Prostate gland (tissue), 2 donors: Measurements from ENCODE around the gene SLC35F5.

ENCODE experiments used
- CTCF ChIP-seq, 4 experiments: fragments of 200-600 bp in 2 of 4; fragments of 450-650 bp in 2 of 4; sonication (generic) in 2 of 4; IDR thresholded peaks; 1 replicate in 3 of 4; 2 replicates in 1 of 4; pipeline ENCODE4 v1.5.1; 2016 to 2019; ENCODE audit warnings: antibody characterized with exemption in 4 of 4, mild to moderate bottlenecking in 2 of 4, moderate library complexity in 2 of 4
- POLR2A ChIP-seq: fragments of 450-650 bp; IDR thresholded peaks from one replicate; pipeline ENCODE4 v1.6.1; 2016; ENCODE audit warnings: antibody characterized with exemption, mild to moderate bottlenecking
- POLR2AphosphoS5 ChIP-seq: sonication (generic); formaldehyde crosslinking; IDR thresholded peaks from one replicate; pipeline ENCODE4 v1.6.1; 2017; ENCODE audit warnings: antibody characterized with exemption

- TF ChIP-seq CTCF (IDR thresholded peaks at IDR 0.05) (no peak), POLR2A (no peak), POLR2AphosphoS5 (no peak)
Observed at GRCh38 chr2:113760400-113760799, 4.0 kb upstream of the SLC35F5 start.
